B cell (primary cell): Measurements from ENCODE around the gene RASA3. TPM values are rescaled to one million over a fixed set of nuclear protein-coding genes. Genes with fewer than 3 reads are reported as not detected.
A peak's percentile ranks its signal among the peaks of the same experiment; 100 is the strongest.

ENCODE experiments used
- ATAC-seq: fragments of 200-7000 bp; cut with Tn5 transposase; one replicate; pipeline ENCODE4 v1.10.0; 2021; ENCODE audit warnings: low read depth, mild to moderate bottlenecking, moderate number of reproducible peaks, moderate library complexity
- CTCF ChIA-PET: fragments of 350-600 bp; sonication (Branson Sonifier 250); formaldehyde crosslinking; loops from one replicate; lab custom pipeline; 2021; ENCODE audit warnings: antibody characterized with exemption, inconsistent platforms; lab: Charles Lee
- POLR2A ChIA-PET: fragments of 350-600 bp; sonication (Branson Sonifier 250); formaldehyde crosslinking; loops from one replicate; lab custom pipeline; 2021; ENCODE audit warnings: antibody characterized with exemption; lab: Charles Lee
- DNase-seq: peaks from one replicate; pipeline ENCODE4 v3.0.0; 2013
- H2AFZ ChIP-seq: 2 replicates; pipeline ENCODE4 v1.6.1; 2012; ENCODE audit warnings: mild to moderate bottlenecking, low read depth, low read length; ENCODE audit not compliant: insufficient read depth, poor library complexity, severe bottlenecking
- H3K27ac ChIP-seq, 2 donors: 1 replicate in 1 of 2; 2 replicates in 1 of 2; pipeline ENCODE4 v1.5.1; 2012 to 2013; ENCODE audit warnings: low read length in 2 of 2, mild to moderate bottlenecking in 2 of 2, moderate library complexity in 1 of 2
- H3K27me3 ChIP-seq, 4 experiments: fragments of 200-600 bp in 1 of 4; sonication (generic) in 1 of 4; replicated peaks in 1 of 4; 1 replicate in 2 of 4; 2 replicates in 2 of 4; pipeline versions ENCODE4 v1.6.1 to v1.7.0; 2013 to 2016; ENCODE audit warnings: low read length in 3 of 4, mild to moderate bottlenecking in 2 of 4, mixed read lengths in 1 of 4, moderate library complexity in 1 of 4; ENCODE audit not compliant: insufficient read depth in 4 of 4, control insufficient read depth in 3 of 4; ENCODE audit errors: control extremely low read depth in 1 of 4
- H3K36me3 ChIP-seq, 2 experiments: replicated peaks in 1 of 2; 1 replicate in 1 of 2; 2 replicates in 1 of 2; pipeline versions ENCODE4 v1.6.1 to v1.7.1; 2013; ENCODE audit warnings: low read length in 1 of 2; ENCODE audit not compliant: insufficient read depth in 2 of 2, control insufficient read depth in 1 of 2; ENCODE audit errors: control extremely low read depth in 1 of 2, extremely low read depth in 1 of 2
- H3K4me1 ChIP-seq, 2 donors: fragments of 200-600 bp in 1 of 2; sonication (generic) in 1 of 2; 1 replicate in 1 of 2; 2 replicates in 1 of 2; pipeline versions ENCODE4 v1.5.1 to v1.6.1; 2013 to 2017; ENCODE audit warnings: low read length in 2 of 2; ENCODE audit not compliant: control insufficient read depth in 2 of 2, insufficient read depth in 2 of 2
- H3K4me2 ChIP-seq: replicated peaks from 2 replicates; pipeline ENCODE3; 2012; ENCODE audit warnings: mild to moderate bottlenecking, low read depth, low read length; ENCODE audit not compliant: poor library complexity, severe bottlenecking
- H3K4me3 ChIP-seq, 5 experiments: fragments of 200-600 bp in 1 of 5; sonication (generic) in 1 of 5; 1 replicate in 3 of 5; 2 replicates in 2 of 5; pipeline versions ENCODE4 v1.5.1 to v1.7.0; 2011 to 2016; ENCODE audit warnings: low read length in 4 of 5, mild to moderate bottlenecking in 4 of 5, low read depth in 2 of 5, control low read depth in 1 of 5, moderate library complexity in 1 of 5; ENCODE audit not compliant: insufficient read depth in 1 of 5; ENCODE audit errors: control extremely low read depth in 1 of 5, extremely low read depth in 1 of 5
- H3K79me2 ChIP-seq: fragments of 200-600 bp; sonication (generic); one replicate; pipeline ENCODE4 v1.6.0; 2016; ENCODE audit warnings: low read length; ENCODE audit not compliant: control insufficient read depth, insufficient read depth
- H3K9ac ChIP-seq: fragments of 200-600 bp; sonication (generic); 2 replicates; pipeline ENCODE4 v1.6.1; 2017; ENCODE audit warnings: mild to moderate bottlenecking, low read length, moderate library complexity
- H3K9me3 ChIP-seq, 3 donors: one replicate each; pipeline versions ENCODE4 v1.6.1 to v1.7.1; 2013; ENCODE audit warnings: low read length in 2 of 3; ENCODE audit not compliant: control insufficient read depth in 2 of 3, insufficient read depth in 1 of 3; ENCODE audit errors: control extremely low read depth in 1 of 3
- H4K20me1 ChIP-seq: 2 replicates; pipeline ENCODE4 v1.6.0; 2012; ENCODE audit warnings: mild to moderate bottlenecking, low read length; ENCODE audit not compliant: insufficient read depth, control insufficient read depth, poor library complexity, severe bottlenecking
- H3K27ac Mint-ChIP-seq: one replicate; pipeline ENCODE4 v1.8.0; 2021; ENCODE audit warnings: mixed read lengths
- H3K27me3 Mint-ChIP-seq: one replicate; pipeline ENCODE4 v1.8.0; 2021; ENCODE audit warnings: mixed read lengths
- H3K4me1 Mint-ChIP-seq: one replicate; pipeline ENCODE4 v1.8.0; 2021; ENCODE audit warnings: mixed read lengths
- H3K4me3 Mint-ChIP-seq: one replicate; pipeline ENCODE4 v1.8.0; 2021; ENCODE audit warnings: mixed read lengths
- H3K9me3 Mint-ChIP-seq: one replicate; pipeline ENCODE4 v1.8.0; 2022; ENCODE audit warnings: mixed read lengths; ENCODE audit not compliant: insufficient read depth
- CTCF ChIP-seq: fragments of 200-600 bp; IDR thresholded peaks from one replicate; pipeline ENCODE4 v1.8.0; 2022; ENCODE audit warnings: antibody characterized with exemption, mild to moderate bottlenecking
- EZH2 ChIP-seq: IDR thresholded peaks from 2 replicates; pipeline ENCODE4 v1.6.1; 2012; ENCODE audit warnings: borderline replicate concordance, low read depth, mild to moderate bottlenecking, moderate library complexity, low read length; ENCODE audit not compliant: insufficient read depth, poor library complexity, severe bottlenecking
- WGBS: methylation state at CpG from one replicate; pipeline ENCODE4 v1.1.5; 2013; ENCODE audit warnings: missing lambda C conversion rate; ENCODE audit not compliant: insufficient coverage; 5-methylcytosine and 5-hydroxymethylcytosine counted together
- intact Hi-C: fragments of 100-400 bp; cut with micrococcal nuclease; formaldehyde crosslinking; loops from one replicate; pipeline ENCODE4 v1.10.0; 2022
- polyA plus RNA-seq: library from polyadenylated mRNA; depleted of rRNA; stranded (reverse); fragments of >200 nt; gene quantifications from 2 replicates; pipeline ENCODE4 v1.2.3, GENCODE V29; 2012
- total RNA-seq, 2 donors: library from RNA; stranded (reverse); fragments of 120-200 nt in 1 of 2; gene quantifications; 1 replicate in 1 of 2; 2 replicates in 1 of 2; pipeline versions ENCODE4 v1.2.3 to v1.2.4, GENCODE V29; 2013 to 2022

Gene RASA3
- total and polyA plus RNA-seq, 2 donors (not counting 1 experiment from before 2014, with no cell fraction given) = 54.2 to 87.4 TPM

- H3K4me1 Mint-ChIP-seq = peaks cover 44% of the 10 kb centered on the region
- H3K27ac ChIP-seq = no peak overlapping the region
- no peak overlapping the region for H3K9ac ChIP-seq
- peak overlapping the region; percentile 59 for H3K27ac Mint-ChIP-seq
- ChIA-PET CTCF (no interaction called here), POLR2A (no interaction called here)
- 92% methylated on average over 18 of the region's 18 CpGs for WGBS
- H3K27me3 ChIP-seq = no peaks in the 10 kb centered on the region
- no peaks in the 10 kb centered on the region for H3K27me3 Mint-ChIP-seq
- H3K9me3 ChIP-seq = peaks cover 0 to 21% (median 5%) of the 10 kb centered on the region in 3 donors
- H3K4me1 ChIP-seq = peaks cover 0 to 11% of the 10 kb centered on the region in 2 donors
- intact Hi-C loops = no loop called here
- TF ChIP-seq EZH2 (no peak), CTCF (no peak)
- peaks cover 84% of the 10 kb centered on the region for H4K20me1 ChIP-seq
- DNase-seq = no peak
- no peak overlapping the region for H3K4me3 Mint-ChIP-seq
- H3K36me3 ChIP-seq = peaks cover 0 to 7% of the 10 kb centered on the region in 2 experiments
- H3K9me3 Mint-ChIP-seq = peaks cover 12% of the 10 kb centered on the region
- no peak overlapping the region for H3K4me3 ChIP-seq
- peaks cover 95% of the 10 kb centered on the region for H3K79me2 ChIP-seq
- no peak for ATAC-seq
- H2AFZ ChIP-seq = no peak overlapping the region
- H3K4me2 ChIP-seq = no peak overlapping the region
Measured at GRCh38 chr13:114096811-114097211, 35.6 kb downstream of the RASA3 start.

DNA sequence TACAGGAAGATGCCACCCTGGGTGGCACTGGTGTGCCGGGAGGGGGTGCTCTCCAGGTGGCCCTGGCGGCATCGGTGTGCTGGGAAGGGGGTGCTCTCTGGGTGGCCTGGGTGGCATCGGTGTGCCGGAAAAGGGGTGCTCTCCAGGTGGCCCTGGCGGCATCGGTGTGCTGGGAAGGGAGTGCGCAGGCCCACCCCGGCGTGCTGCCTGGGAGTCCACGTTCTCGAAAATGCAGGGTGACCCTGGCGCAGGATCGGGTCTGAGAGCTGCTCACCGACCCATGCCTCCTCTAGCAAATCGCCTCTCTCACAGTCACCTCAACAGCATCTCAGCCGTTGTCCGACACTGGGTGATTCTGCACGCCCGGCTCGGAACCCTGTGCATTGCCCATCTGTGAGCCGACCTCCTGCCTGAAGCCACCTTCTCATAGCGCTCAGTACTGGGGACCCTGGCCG is 36.4 kb downstream of the RASA3 start:
- Histone ChIP-seq H3K9ac (no peak overlapping the region), H3K27me3 (no peaks in the 10 kb centered on the region), H3K4me3 (no peak overlapping the region), H3K4me1 (peaks cover 0 to 11% of the 10 kb centered on the region in 2 donors), H3K27ac (no peak overlapping the region), H3K4me2 (no peak overlapping the region), H3K36me3 (peaks cover 0 to 5% of the 10 kb centered on the region in 2 experiments), H2AFZ (no peak overlapping the region), H3K79me2 (peaks cover 95% of the 10 kb centered on the region), H4K20me1 (peaks cover 83% of the 10 kb centered on the region), H3K9me3 (peaks cover 1 to 29% (median 10%) of the 10 kb centered on the region in 3 donors)
- 96% methylated on average over 24 of the region's 24 CpGs for WGBS
- Mint-ChIP-seq H3K27me3 (no peaks in the 10 kb centered on the region), H3K9me3 (peaks cover 16% of the 10 kb centered on the region), H3K27ac (no peak overlapping the region), H3K4me1 (peaks cover 47% of the 10 kb centered on the region), H3K4me3 (no peak overlapping the region)
- no peak for TF ChIP-seq CTCF
- TF ChIP-seq EZH2 = no peak
- ChIA-PET POLR2A (no interaction called here), CTCF (no interaction called here)
- ATAC-seq (no peak), DNase-seq (no peak)
- intact Hi-C loops = no loop called here
